Measurements from ENCODE around the gene FOXD3.

Gene FOXD3

DNA sequence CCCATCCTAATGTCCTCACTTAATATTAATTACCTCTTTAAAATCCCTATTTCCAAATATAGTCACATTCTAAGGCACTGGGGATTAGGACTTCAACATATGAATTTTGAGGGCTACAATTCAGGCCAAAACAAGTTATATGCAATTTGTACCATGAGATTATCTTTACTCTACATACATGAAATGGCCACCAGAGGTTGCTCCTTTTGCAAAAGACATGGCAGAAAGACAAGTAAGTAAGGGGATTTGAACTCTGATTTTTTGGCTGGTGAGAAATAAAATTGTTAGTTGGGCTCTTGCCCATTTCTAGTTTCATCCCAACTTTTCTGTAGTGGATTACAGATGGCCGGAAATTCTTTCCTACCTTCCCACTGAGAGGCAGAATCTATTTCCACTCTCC, 40.2 kb downstream of the FOXD3 start:
- no peak for DNase-seq

DNA sequence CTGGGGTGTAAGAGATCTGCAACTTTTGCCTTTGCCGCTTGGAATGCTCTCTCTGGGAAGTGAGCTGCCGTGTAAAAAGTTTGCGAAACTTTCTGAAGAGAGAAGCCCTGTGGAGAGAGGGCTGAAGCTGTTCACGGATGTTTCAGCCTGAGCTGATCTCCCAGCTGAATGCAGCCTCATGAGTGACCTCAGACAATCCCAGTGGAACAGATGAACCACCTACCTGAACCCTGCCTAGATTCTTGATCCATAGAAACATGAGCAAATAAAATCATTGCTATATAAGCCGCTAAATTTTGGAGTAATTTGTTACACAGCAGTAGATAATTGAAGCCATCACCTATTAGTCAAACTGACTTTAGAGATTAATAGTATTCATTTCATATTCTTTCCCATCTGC, 40.6 kb downstream of the FOXD3 start:
- DNase-seq: no peak

DNA sequence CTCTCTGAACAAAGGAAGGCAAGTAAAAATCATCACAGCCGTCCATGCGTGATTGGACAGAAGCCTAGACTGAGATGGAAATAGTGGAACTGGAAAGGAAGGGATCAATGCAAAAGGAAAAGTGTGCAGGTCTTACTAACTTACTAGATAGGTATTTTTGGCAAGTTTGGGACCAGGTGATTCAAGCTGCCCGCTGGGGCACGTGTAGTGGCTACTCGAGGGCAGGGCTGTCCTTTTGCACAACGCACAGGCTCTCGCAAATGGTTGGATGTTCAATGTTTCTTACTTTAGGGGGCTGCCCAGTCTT, 44.5 kb downstream of the FOXD3 start:
- DNase-seq: no peak

DNA sequence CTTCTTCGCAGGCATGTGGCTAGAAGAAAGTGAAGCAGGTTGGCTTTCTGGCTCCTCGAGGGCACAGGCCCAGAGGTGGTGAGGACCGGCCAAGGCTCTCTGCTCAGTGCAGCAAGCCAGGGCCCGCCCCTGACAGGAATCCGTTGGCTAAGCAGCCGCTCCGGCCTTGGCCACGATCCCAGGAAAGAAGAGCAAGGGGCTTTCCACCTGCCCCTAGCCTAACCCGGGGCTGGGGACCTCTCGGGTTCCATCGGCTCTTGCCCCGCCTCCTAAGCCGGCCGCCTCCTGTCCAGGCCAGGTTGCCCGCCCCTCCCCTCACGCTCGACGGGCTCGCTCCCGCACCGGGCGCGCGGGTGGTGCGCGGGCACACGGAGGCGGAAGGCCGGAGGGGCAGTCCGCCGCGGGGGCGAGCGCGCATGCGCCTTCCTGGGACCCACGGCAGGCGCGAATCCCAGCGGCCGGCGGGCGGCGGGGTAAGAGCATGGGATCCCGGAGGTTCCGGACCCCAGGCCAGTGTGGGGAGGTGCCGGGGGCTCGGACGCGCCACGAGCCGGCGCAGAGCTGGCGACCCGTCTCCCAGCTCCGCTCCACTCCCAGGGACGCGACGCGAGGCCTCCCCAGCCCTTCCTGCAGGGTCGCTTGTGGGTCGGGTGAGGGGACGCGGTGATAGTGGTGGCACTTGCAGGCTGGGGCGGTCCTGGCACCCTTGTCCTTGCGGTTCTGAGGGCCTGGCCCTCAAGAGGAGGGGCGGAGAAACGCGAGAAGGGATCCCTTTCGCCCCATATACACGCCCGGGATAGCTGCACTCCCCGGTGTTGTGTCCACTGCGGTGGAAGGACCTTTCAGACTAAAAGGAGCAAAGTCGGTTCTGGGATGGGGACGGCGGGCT, 45.1 kb downstream of the FOXD3 start, which contains the start of gene ALG6:
TSS of gene ALG6 (plus strand) at position 413 of the 889 bp plus-strand sequence. CDS start 3,351 bp downstream, outside the sequence.
- DNase-seq: peak; percentile 87

DNA sequence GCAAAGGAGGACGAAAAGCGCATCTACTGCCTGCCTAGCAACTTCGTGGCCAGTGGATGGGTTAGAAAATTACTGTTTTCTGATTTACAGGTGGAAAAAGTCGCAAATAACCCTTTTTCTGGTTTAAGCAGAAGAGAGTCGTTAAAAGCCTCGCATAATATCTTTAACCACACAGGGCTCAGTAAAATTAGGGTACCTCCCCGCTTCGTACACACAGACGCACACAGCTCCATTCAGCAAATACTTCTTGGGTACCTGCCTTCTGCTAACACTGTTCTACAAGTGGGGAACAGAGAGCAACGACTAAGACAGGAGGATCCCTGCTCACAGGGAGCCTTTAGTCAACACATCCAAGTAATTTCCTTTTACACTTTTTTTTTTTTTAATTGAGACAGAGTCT, 45.8 kb downstream of the FOXD3 start:
- no peak for DNase-seq

Measured in stimulated activated naive CD4-positive, alpha-beta T cell treated with Interleukin-2 at 50 U/mL for 16 hours (primary cell).